Measurements from ENCODE around the gene WFDC10A.
"Not testable (repeated sequence)": the region's sequence is repeated elsewhere in the genome, so short reads cannot be mapped to it uniquely, and the experiment has no call there.

Gene WFDC10A

DNA sequence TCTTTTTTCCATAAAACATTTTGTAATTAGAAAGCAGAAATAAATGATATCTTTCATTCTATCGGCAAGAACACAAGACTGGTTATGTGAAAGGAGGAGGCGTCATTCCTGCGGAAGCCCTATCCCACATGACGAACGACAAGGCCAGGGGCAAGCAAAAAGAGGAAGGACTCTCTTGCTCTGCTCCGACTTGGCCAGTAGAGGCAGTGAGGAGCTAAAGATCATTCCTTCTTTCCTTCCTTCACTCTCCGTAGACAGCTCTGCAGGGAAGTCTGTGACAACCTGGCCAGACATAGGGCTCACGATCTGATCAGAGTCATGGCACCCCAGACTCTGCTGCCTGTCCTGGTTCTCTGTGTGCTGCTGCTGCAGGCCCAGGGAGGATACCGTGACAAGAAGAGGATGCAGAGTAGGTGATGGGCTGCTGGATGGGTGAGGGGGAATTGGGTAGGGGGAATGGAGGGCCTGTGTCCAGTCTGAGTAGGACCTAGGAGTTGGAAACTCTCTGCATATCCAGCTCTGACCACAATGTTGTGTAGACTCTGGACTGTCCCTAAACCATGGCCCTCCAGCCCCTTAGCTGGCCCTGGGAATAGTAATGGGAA lies at the start of gene WFDC10A:
WFDC10A (plus strand) TSS at position 244 of the 605 bp plus-strand sequence; CDS start at position 319, 75 bp downstream.
- FAIRE-seq, result no peak

DNA sequence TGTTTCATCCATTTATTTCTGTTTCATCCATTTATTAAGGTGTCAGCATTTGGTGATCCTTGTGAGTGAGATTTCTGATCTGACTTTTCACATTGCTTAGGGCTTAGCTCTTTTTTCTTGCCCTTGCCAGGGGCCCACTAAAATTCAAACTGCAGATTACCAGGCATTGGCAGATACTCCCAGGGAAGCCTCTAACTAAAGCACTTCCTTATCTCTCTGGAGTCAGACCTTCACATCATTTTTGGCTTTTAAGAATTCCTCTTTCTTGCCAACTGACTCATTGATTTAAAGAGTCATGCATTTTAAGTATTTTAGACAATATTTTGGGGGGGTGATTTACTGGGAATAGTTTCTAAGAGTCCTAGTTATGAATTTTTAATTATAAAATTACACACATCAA lies 47.8 kb upstream of the WFDC10A start:
- no peak for FAIRE-seq

DNA sequence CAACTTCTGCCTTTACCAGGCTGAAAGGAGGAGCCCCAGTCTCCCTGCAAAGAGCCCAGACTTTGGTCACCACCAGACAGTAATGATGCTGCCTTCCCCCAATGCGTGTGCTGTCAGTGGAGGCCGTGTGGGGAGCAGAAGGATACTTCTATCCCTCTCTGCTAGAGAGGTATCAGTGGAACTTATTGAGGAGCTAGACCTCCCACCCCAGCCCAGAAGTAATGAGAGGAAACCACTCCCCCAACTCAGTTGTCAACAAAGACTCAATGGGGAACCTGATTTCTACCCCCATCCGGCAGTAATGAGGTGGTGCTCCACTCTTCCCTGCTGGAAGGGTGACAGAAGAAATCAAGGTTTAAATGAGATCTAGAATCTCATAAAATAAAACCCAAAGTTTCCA lies 46.0 kb upstream of the WFDC10A start:
- no peak for FAIRE-seq

DNA sequence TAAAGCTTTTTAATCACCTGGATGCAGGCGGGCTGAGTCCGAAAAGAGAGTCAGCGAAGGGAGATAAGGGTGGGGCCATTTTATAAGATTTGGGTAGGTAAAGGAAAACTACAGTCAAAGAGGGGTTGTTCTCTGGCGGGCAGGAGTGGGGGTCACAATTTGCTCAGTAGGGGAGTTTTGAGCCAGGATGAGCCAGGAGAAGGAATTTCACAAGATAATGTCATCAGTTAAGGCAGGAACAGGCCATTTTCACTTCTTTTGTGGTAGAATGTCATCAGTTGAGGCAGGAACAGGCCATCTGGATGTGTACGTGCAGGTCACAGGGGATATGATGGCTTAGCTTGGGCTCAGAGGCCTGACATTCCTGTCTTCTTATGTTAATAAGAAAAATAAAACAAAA lies 45.2 kb upstream of the WFDC10A start:
- not testable (repeated sequence) for FAIRE-seq

DNA sequence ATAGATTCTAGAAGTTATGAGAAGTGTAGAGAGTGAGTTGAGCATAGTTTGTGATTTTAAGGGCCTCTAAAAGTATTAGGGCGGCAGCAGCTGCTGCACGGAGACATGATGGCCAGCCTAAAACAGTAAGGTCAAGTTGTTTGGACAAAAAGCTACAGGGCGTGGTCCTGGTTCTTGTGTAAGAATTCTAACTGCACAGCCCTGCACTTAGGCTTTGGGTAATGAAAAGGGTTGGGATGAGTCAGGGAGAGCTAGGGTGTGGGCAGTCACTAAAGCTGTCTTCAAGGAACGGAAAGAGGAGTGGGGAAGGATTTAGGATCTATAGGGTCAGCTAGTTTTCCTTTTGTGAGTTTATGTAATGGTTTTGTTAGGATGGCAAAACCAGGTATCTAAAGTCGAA lies 43.6 kb upstream of the WFDC10A start:
- not testable (repeated sequence) for FAIRE-seq

DNA sequence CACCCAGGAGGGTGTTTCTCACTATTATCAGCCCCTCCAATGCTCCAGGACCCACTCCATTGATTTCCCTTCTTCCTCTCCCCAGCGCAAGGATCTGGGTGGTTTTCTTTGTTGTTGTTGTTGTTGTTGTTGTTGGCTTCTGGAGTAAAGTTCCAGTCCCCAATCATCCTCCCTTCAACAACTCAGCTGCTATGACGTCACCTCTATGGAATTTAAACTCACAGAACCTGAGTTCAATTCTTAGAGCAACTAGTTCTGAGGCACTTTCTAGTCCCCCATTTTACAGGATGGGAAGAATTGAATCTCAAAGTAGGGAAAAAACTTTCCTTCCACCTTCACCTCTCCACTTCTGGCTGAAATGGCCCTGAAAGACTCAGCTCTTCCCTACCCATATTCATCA lies 40.7 kb upstream of the WFDC10A start:
- no peak for FAIRE-seq

DNA sequence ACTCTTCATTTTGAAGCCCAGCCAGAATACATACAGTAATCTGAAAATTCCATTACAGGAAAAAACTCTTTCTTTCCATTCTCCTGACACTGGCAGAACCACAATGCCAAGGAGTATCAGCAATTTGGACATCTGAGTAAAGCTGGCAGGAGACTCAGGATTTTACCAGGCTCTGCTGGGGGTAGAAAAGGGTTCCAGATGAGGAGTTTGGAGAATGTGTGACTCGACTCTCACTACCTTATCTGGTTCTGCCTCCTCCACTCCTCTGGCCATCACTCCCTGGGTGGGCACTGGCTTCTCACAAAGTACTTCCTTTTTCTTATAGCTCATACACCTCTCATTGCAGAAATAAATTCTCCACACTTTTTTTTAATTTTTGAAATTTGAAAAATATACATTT lies 39.8 kb upstream of the WFDC10A start:
- FAIRE-seq, result no peak

DNA sequence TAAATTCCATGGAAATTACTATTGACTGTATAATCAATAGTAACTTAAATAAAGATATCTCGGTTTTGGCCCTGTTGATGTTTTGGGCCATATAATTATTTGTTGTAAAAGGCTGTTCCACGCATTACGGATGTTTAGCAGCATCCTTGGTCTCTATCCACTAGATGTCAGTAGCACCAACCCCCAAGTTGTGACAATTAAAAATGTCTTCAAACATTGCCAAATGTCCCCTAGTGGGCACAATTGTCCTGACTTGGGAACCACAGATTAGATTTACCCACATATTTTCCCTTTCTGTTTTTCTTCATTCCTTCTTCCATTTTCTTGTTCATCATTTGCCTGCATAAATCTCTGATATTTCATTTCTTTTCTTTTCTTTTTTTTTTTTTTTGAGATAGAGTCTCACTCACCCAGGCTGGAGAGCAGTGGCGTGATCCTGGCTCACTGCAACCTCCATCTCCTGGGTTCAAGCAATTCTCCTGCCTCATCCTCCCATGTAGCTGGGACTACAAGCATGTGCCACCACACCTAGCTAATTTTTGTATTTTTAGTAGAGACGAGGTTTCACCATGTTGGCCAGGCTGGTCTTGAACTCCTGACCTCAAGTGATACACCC lies 36.9 kb upstream of the WFDC10A start:
- FAIRE-seq, result peak; percentile 77

DNA sequence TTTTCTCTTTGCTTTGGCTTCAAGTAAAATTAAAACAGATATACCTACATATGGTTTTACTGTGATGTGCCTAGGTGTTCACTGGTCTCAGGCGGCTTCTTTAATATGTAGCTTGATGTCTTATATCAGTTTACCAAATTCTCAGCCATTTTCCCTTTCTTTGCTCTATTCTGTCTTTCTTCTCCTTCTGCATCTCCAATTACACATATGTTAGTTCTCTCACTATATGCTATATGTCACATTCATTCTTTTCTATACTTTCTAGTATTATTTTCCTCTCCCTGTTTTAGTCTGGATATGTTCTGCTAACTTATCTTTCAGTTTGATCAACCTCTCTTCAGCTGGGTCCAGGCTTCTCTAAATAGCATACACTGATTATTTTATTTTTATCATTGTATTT lies 36.0 kb upstream of the WFDC10A start:
- FAIRE-seq, result no peak

DNA sequence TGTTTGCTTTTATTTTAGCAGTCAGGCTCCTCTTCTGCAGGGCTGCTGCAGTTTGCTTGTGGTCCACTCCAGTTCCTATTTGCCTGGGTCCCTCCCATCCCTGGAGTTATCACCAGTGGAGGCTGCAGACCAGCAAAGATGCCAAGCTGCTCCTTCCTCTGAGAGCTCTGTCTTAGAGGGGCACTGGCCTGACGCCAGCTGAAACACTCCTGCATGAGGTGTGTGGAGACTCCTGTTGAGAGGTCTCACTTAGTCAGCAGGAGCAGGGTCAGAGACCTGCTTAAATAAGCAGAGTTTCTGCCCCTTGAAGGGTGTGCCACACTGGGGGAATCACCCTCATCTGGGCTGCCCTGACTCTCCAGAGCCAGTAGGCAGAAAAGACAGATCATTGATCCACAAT lies 34.3 kb upstream of the WFDC10A start:
- no peak for FAIRE-seq

DNA sequence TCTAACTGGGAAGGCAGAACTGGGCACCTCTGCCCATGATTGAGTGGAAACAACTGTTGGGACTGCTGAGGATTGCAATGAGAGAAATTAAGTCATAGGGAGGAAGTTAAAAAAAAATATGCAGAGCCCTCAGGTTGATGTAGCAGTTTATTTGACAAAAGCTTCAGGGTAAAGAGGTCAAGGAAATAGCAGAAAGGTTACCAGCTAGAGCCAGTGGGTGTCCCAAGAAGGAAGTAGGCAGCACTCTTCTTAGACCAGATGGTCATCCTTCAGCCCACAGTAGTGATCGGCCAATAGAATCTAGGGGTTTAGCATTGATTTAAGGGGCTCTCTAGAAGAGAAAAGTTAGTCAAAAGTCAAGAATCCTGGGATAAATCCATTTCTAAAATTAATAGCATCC lies 21.7 kb upstream of the WFDC10A start:
- FAIRE-seq, result no peak

DNA sequence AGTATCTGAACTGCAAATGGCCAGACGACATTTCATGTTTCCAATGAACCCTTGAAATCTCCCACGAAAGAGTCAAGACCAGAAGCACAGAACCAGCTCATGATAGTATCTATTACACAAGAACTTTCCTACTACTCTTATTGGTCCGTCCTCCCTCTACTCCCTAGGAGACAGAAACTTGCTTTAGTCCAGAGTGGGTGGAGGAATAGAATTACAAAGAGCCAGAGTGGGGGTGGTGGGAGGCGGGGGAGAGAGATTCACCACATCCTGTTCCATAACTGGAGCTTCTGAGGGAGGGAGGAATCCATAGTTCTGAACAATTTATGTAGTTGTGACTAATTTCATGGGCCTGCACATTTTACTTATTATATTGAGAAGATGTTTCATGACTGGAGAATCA lies 18.5 kb upstream of the WFDC10A start:
- FAIRE-seq, result no peak

DNA sequence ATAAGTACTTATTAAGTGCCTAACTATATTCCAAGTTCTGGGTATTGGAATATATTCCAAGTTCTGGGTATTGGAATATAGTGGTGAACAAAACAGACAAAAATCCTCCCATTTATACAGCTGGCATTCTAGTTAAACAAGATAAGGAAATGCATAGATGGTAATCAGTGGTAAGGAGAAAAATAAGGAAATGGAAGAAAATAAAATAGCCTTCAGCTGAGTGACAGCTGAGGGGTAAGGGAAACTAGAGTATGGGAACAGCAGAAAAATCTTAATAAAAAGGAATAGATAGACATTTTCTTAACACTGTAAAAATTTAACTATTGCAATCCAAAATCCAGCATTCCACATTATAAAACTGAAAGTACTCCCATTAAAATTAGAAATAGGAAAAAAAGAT lies 17.2 kb upstream of the WFDC10A start:
- no peak for FAIRE-seq

DNA sequence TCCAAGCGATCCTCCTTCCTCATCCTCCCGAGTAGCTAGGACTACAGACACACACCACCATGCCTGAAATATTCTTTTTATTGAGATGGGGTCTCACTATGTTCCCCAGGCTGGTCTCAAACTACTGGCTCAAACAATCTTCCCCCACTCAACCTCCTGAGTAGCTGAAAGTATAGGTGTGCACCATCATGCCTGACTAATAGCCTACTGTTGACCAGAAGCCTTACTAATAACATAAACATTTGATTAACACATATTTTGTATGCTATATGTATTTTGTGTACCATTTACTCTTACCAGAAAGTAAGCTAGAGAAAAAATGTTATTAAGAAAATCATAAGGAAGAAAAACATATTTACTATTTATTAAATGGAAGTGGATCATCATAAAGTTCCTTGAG lies 11.9 kb upstream of the WFDC10A start:
- FAIRE-seq, result no peak

DNA sequence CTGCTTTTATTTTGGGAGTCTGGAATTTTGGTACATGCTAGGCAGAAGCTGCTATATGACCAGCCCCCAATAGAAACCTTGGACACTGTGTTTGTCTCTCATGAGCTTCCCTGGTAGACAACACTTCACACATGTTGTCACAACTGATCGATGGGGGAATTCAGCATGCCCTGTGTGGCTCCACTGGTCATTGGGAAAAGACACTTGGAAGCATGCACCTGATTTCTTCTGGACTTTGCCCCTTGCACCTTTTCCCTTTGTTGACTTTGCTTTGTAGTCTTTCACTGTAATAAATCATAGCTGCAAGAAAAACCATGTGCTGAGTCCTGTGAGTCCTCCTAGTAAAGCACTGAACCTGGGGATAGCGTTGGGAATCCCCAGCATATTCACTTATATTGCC lies 7.9 kb upstream of the WFDC10A start:
- FAIRE-seq, result no peak

DNA sequence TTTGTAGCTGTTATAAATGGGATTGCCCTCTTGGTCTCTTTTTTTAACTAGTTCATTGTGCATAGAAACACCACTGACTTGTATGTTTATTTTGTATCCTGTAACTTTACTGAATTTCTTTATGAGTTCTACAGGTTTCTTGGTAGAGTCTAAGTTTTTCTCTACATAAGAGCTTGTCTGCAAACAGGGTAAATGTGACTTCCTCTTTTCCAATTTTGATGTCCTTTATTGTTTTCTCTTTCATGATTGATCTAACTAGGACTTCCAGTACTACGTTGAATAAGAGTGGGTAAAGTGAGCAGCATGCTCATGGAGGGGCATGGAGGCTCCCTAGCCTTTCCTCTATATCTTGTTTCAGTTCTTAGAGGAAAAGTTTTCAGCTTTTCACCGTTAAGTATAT lies 3.0 kb upstream of the WFDC10A start:
- no peak for FAIRE-seq

DNA sequence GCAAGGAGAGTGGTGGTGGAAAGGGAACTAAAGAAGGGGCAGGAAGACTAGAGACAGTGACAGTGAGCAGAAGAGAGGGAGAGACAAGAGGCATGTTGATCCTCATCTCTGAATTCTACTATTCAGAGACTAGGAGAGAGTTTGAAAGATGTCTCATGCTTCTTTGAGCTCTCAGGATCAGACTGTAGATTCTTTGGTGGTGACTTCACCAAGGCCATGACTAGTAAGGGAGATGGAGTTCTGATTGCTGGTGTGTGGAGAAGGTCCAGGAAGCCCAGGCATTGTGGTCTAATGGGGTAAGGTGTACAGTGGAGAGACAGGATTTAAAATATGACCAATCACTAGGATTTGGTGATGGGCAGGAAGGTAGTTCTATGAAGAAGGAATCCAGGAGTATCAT lies 832 bp downstream of the WFDC10A start:
- no peak for FAIRE-seq

DNA sequence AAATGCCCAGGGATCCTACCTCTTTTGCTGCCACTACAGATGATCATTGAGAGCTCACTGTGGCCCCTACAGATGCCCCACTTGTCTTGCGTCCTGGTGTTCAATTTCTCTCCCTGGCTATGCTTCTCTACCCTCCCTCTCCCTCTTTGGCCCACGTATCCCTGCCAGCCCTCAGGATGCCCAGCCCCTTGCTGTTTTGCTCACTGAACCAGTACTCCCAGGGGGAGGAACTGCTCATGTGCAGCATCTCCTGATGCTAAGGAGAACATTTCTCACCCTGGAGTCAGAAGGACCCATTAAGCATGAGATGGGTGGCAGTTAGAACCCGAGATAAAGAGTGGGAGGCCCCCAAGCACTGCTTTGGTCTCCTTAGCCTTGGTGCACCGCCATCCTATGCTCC lies 1.6 kb downstream of the WFDC10A start, which contains the start of gene WFDC9:
WFDC9 (minus strand) TSS at position 101 of the 400 bp plus-strand sequence. CDS start 21,103 bp downstream, outside the sequence.
- FAIRE-seq, result no peak

DNA sequence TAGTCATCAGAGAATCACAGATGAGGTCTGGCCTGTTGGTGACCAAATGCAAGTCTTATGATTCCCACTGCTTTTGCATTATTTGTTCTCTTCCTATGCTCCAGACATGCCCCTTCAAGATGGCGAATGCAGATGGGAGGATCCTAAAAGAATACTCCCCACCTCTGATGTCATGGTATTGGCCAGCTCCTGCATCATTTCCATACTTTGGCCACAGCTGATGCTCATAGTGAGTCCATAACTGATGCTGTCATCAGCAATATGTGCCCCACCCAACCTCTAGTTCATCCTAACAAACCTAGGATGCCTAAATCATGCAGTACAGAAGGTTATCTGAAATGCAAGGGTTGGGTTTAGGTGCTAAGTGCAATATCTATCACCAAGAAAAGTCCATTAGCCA lies 7.0 kb downstream of the WFDC10A start:
- no peak for FAIRE-seq

DNA sequence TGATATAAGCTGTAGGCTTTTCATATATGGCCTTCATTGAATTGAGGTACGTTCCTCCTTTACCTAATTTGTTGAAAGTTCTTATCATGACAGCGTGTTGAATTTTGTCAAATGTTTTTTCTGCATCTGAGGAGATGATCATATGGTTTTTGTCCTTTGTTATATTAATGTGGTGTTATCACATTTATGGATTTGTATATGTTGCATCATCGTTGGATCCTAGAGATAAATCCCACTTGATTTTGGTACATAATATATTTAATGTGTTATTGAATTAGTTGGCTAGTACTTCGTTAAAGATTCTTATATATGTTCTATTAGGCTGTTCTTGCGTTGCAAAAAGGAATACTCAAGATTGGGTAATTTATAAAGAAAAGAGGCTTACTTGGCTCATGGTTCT lies 10.1 kb downstream of the WFDC10A start:
- no peak for FAIRE-seq

DNA sequence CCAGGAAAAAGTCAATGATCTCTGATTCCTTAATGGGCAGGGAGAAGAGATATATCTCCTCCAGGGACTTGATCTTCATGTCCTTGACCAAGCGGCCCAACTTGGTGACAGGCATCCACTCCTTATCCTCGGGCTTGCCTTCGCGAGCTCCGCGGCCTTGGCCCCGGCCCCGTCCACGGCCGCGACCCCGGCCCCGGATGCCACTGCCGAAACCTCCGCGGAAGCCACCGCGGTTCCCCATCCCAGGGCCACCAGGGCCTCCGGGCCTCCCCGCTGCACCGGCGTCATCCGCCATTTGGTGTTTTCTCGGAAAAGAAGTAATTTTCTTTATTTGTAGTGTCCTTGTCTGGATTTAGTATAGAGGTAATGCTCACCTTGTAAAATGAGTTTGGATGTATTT lies 11.5 kb downstream of the WFDC10A start:
- FAIRE-seq, result not testable (repeated sequence)

DNA sequence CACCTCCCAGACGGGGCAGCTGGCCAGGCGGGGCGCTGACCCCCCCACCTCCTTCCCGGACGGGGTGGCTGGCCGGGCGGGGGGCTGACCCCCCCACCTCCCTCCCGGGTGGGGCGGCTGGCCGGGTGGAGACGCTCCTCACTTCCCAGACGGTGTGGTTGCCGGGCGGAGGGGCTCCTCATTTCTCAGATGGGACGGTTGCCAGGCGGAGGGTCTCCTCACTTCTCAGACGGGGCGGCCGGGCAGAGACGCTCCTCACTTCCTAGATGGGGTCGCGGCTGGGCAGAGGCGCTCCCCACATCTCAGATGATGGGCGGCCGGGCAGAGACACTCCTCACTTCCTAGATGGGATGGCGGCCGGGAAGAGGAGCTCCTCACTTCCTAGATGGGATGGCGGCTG lies 16.3 kb downstream of the WFDC10A start:
- FAIRE-seq, result not testable (repeated sequence)

DNA sequence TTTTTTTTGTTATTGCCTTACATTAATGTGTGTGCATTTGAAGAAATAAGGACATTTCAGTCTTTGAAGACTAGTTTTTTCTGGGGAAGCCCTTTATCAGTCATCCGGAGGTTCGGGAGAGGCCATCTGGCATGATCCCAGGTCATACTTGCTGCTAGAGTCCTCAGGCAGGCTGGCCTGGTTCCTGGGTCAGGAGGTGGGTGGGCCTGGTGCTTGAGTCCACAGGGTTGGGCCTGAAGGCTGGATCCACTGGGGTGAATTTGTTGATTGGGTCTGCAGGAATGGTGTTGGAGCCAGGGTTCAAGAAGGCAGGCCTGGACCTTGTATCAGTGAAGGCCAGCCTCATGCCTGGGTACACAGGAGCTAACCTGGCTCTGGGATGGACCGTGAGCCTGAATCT lies 17.3 kb downstream of the WFDC10A start:
- no peak for FAIRE-seq

DNA sequence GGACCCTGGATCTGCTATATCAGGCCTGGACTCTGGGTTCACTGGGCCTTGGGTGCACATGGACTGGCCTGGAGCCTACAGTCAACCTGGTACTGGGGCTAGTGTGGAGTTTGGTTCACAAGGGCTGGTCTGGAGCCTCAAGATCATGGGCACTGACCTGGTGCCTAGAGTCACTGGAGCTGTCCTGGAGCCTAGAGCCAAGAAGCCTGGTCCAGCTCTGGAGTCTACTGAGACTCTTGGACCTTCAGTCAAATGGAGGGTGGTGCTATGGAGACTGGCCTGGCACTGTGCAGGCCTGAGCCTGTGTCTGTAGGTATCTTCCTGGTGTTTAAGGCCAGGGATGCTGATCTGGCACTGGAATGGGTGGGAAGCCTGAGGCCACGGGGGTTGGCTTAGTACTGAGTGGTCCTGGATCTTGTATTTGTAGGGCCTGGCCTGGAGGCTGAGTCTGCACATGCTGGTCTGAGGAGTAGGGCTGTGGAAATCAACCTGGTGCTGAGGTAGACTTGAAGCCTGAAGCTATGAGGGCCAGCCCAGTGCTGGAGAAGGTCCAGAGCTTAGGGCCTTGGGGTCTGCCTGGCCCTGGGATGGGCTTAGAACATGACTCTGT lies 18.0 kb downstream of the WFDC10A start:
- FAIRE-seq, result no peak

Data from G401.6 (cell line).